ENCODE results near the gene ZCWPW2.

The ZCWPW2 gene

GRCh38 chr3:28476764-28477163, 128.2 kb downstream of the ZCWPW2 start:
- H3K9me2 ChIP-seq (replicated peaks; ENCODE audit: control insufficient read depth, low read length): no peaks in the 10 kb centered on the region
- no peaks in the 10 kb centered on the region for H4K20me1 ChIP-seq (ENCODE audit: control insufficient read depth, insufficient read depth, low read depth, low read length)
- H3K4me2 ChIP-seq (ENCODE audit: low read length): no peak overlapping the region
- no peaks in the 10 kb centered on the region for H3F3A ChIP-seq (ENCODE audit: control insufficient read depth, insufficient read depth)
- no peak overlapping the region for H3K27ac ChIP-seq (ENCODE audit: low read depth, low read length)
- no peak for TF ChIP-seq CTCF (IDR thresholded peaks at IDR 0.05; ENCODE audit: low read depth, low read length, poor library complexity, severe bottlenecking)
- no peak for TF ChIP-seq EZH2phosphoT487 (IDR thresholded peaks at IDR 0.05; ENCODE audit: borderline replicate concordance, low read length)
- H3K79me2 ChIP-seq (ENCODE audit: control insufficient read depth, low read length): no peaks in the 10 kb centered on the region
- H3K4me3 ChIP-seq (ENCODE audit: low read length): no peak overlapping the region
- no peaks in the 10 kb centered on the region for H3K4me1 ChIP-seq (ENCODE audit: control insufficient read depth, low read length)
- no peaks in the 10 kb centered on the region for H3K9me3 ChIP-seq (ENCODE audit: control insufficient read depth, insufficient read depth, low read length)
- H3K36me3 ChIP-seq (ENCODE audit: control insufficient read depth, low read length): no peaks in the 10 kb centered on the region
- no peaks in the 10 kb centered on the region for H3K27me3 ChIP-seq (ENCODE audit: control insufficient read depth, low read length)

GRCh38 chr3:28485164-28485563, 136.6 kb downstream of the ZCWPW2 start:
- no peaks in the 10 kb centered on the region for H3K9me3 ChIP-seq (ENCODE audit: control insufficient read depth, insufficient read depth, low read length)
- TF ChIP-seq EZH2phosphoT487 (IDR thresholded peaks at IDR 0.05; ENCODE audit: borderline replicate concordance, low read length) (no peak), CTCF (IDR thresholded peaks at IDR 0.05; ENCODE audit: low read depth, low read length, poor library complexity, severe bottlenecking) (no peak)
- no peaks in the 10 kb centered on the region for H3K9me2 ChIP-seq (replicated peaks; ENCODE audit: control insufficient read depth, low read length)

GRCh38 chr3:28495301-28495700, 146.8 kb downstream of the ZCWPW2 start:
- no peaks in the 10 kb centered on the region for H3K4me1 ChIP-seq (ENCODE audit: control insufficient read depth, low read length)
- no peaks in the 10 kb centered on the region for H3K9me3 ChIP-seq (ENCODE audit: control insufficient read depth, insufficient read depth, low read length)
- H3K4me3 ChIP-seq (ENCODE audit: low read length): no peak overlapping the region
- H3K4me2 ChIP-seq (ENCODE audit: low read length): no peak overlapping the region
- no peaks in the 10 kb centered on the region for H3K27me3 ChIP-seq (ENCODE audit: control insufficient read depth, low read length)
- H3K27ac ChIP-seq (ENCODE audit: low read depth, low read length): no peak overlapping the region
- TF ChIP-seq CTCF (IDR thresholded peaks at IDR 0.05; ENCODE audit: low read depth, low read length, poor library complexity, severe bottlenecking): no peak
- no peak for TF ChIP-seq EZH2phosphoT487 (IDR thresholded peaks at IDR 0.05; ENCODE audit: borderline replicate concordance, low read length)
- H3F3A ChIP-seq (ENCODE audit: control insufficient read depth, insufficient read depth): no peaks in the 10 kb centered on the region
- no peaks in the 10 kb centered on the region for H4K20me1 ChIP-seq (ENCODE audit: control insufficient read depth, insufficient read depth, low read depth, low read length)
- H3K9me2 ChIP-seq (replicated peaks; ENCODE audit: control insufficient read depth, low read length): no peaks in the 10 kb centered on the region
- H3K79me2 ChIP-seq (ENCODE audit: control insufficient read depth, low read length): no peaks in the 10 kb centered on the region
- H3K36me3 ChIP-seq (ENCODE audit: control insufficient read depth, low read length): no peaks in the 10 kb centered on the region

More at GRCh38 chr3:28485164-28485563, 136.6 kb downstream of the ZCWPW2 start:
- H3K4me3 ChIP-seq (ENCODE audit: low read length): no peak overlapping the region
- no peaks in the 10 kb centered on the region for H3K79me2 ChIP-seq (ENCODE audit: control insufficient read depth, low read length)
- H3K36me3 ChIP-seq (ENCODE audit: control insufficient read depth, low read length): no peaks in the 10 kb centered on the region
- H3K4me1 ChIP-seq (ENCODE audit: control insufficient read depth, low read length): no peaks in the 10 kb centered on the region
- H3K27me3 ChIP-seq (ENCODE audit: control insufficient read depth, low read length): no peaks in the 10 kb centered on the region
- H3K27ac ChIP-seq (ENCODE audit: low read depth, low read length): no peak overlapping the region
- no peak overlapping the region for H3K4me2 ChIP-seq (ENCODE audit: low read length)
- no peaks in the 10 kb centered on the region for H3F3A ChIP-seq (ENCODE audit: control insufficient read depth, insufficient read depth)
- H4K20me1 ChIP-seq (ENCODE audit: control insufficient read depth, insufficient read depth, low read depth, low read length): no peaks in the 10 kb centered on the region
